Astrocyte (in vitro differentiated cells and primary cell): ENCODE measurements around the gene ARPC4. TPM values are rescaled to one million over a fixed set of nuclear protein-coding genes. Genes with fewer than 3 reads are reported as not detected.

Experiments used
- DNase-seq: peaks from one replicate; pipeline ENCODE4 v3.0.0-alpha.2; 2010; ENCODE audit warnings: low read depth
- FAIRE-seq: peaks from 2 replicates; lab custom pipeline; 2011; peaks lifted over from hg19 to GRCh38; lab: Jason Lieb, UNC
- H2AFZ ChIP-seq: 2 replicates; pipeline ENCODE4 v1.6.0; 2012; ENCODE audit warnings: low read depth, low read length, inconsistent platforms
- H3K27ac ChIP-seq: 2 replicates; pipeline ENCODE4 v1.5.1; 2011; ENCODE audit warnings: low read depth, low read length, inconsistent platforms
- H3K27me3 ChIP-seq: 2 replicates; pipeline ENCODE4 v1.6.0; 2011; ENCODE audit warnings: low read length, inconsistent platforms; ENCODE audit not compliant: insufficient read depth
- H3K36me3 ChIP-seq: 2 replicates; pipeline ENCODE4 v1.5.1; 2011; ENCODE audit warnings: low read length, inconsistent platforms; ENCODE audit not compliant: insufficient read depth
- H3K4me1 ChIP-seq: 2 replicates; pipeline ENCODE4 v1.5.1; 2011; ENCODE audit warnings: low read length, inconsistent platforms; ENCODE audit not compliant: insufficient read depth
- H3K4me2 ChIP-seq: 2 replicates; pipeline ENCODE4 v1.6.0; 2012; ENCODE audit warnings: low read length, inconsistent platforms
- H3K4me3 ChIP-seq: 2 replicates; pipeline ENCODE4 v1.5.1; 2011; ENCODE audit warnings: low read depth, mild to moderate bottlenecking, low read length, inconsistent platforms; ENCODE audit not compliant: insufficient read depth
- H3K79me2 ChIP-seq: 2 replicates; pipeline ENCODE4 v1.6.0; 2012; ENCODE audit warnings: mild to moderate bottlenecking, low read length, inconsistent platforms; ENCODE audit not compliant: insufficient read depth
- H3K9ac ChIP-seq: 2 replicates; pipeline ENCODE4 v1.6.0; 2012; ENCODE audit warnings: mild to moderate bottlenecking, low read length, inconsistent platforms
- H3K9me3 ChIP-seq: 2 replicates; pipeline ENCODE4 v1.5.1; 2012; ENCODE audit warnings: low read depth, mild to moderate bottlenecking, low read length, inconsistent platforms; ENCODE audit not compliant: insufficient read depth
- H4K20me1 ChIP-seq: 2 replicates; pipeline ENCODE4 v1.6.0; 2012; ENCODE audit warnings: low read length, inconsistent platforms; ENCODE audit not compliant: insufficient read depth
- H3K27ac Mint-ChIP-seq: one replicate; pipeline ENCODE4 v1.8.0; 2021; ENCODE audit warnings: mild to moderate bottlenecking, mixed read lengths; ENCODE audit not compliant: unreplicated experiment
- H3K27me3 Mint-ChIP-seq: one replicate; pipeline ENCODE4 v1.8.0; 2021; ENCODE audit warnings: low read depth, mixed read lengths; ENCODE audit not compliant: unreplicated experiment
- H3K36me3 Mint-ChIP-seq: one replicate; pipeline ENCODE4 v1.8.0; 2021; ENCODE audit warnings: low read depth, mixed read lengths; ENCODE audit not compliant: unreplicated experiment
- H3K4me1 Mint-ChIP-seq: one replicate; pipeline ENCODE4 v1.8.0; 2021; ENCODE audit warnings: low read depth, mixed read lengths; ENCODE audit not compliant: unreplicated experiment
- H3K4me3 Mint-ChIP-seq: one replicate; pipeline ENCODE4 v1.8.0; 2021; ENCODE audit warnings: mild to moderate bottlenecking, moderate library complexity, mixed read lengths; ENCODE audit not compliant: unreplicated experiment
- H3K9me3 Mint-ChIP-seq: one replicate; pipeline ENCODE4 v1.8.0; 2021; ENCODE audit warnings: mild to moderate bottlenecking, mixed read lengths; ENCODE audit not compliant: unreplicated experiment
- EZH2 ChIP-seq: IDR thresholded peaks from 2 replicates; pipeline ENCODE4 v1.6.1; 2012; ENCODE audit warnings: mild to moderate bottlenecking, low read length, inconsistent platforms; ENCODE audit not compliant: insufficient read depth
- total RNA-seq: library from RNA; stranded (reverse); gene quantifications from 2 replicates; pipeline ENCODE4 v1.2.1, GENCODE V29; 2021
- TF ChIP-seq, protein P1 (sequence below): IDR thresholded peaks from 2 replicates; pipeline ENCODE4 v1.5.1; 2011; ENCODE audit warnings: low read depth, mild to moderate bottlenecking, inconsistent platforms, low read length, moderate library complexity; ENCODE audit not compliant: insufficient read depth

The ARPC4 gene
- total RNA-seq, 1 donor from 2014 or later, result 205 TPM

DNA sequence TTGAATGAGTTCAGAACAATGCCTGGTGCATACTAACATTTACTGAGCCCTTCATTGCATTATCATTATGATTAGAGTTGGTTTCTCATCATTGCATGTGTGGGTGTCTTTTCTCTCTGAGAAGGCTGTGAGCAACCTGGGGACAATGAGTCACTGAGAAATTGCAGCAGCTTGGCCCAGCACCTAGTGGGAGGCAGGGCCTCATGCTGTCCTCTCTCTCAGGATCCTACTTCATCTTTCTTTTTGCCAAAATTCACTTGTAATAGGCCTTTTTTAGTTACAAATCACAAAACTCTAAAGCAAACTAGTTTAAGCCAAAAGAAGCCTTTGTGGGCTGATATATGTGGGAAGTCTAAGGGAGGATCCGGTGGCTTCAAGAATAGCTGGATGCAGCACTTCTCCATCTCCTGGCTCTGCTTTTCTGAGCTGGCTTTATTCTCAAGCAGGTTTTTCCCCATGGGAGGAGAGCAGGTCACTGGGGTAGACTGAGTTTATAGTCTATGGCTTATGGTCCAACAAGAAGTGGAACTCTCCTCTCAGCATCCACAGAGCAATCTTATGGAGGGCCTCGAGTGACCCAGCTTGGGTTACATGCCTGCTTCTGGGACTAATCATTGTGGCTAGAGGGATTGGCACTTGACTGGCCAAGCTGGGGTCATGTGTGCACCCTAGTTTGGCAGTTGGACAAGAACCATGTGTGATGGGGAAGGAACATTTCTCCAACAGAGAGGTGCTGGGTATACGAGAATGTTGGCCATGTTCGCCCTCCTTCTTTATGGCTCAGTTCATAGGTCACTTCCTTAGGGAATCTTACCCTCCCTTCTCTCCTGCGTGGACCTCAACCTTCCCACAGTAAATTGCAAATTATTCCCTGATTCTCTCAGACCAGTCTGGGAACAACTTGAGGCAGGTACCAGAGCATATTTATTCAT is 14.5 kb upstream of the ARPC4 start:
- TF ChIP-seq, protein P1, sequence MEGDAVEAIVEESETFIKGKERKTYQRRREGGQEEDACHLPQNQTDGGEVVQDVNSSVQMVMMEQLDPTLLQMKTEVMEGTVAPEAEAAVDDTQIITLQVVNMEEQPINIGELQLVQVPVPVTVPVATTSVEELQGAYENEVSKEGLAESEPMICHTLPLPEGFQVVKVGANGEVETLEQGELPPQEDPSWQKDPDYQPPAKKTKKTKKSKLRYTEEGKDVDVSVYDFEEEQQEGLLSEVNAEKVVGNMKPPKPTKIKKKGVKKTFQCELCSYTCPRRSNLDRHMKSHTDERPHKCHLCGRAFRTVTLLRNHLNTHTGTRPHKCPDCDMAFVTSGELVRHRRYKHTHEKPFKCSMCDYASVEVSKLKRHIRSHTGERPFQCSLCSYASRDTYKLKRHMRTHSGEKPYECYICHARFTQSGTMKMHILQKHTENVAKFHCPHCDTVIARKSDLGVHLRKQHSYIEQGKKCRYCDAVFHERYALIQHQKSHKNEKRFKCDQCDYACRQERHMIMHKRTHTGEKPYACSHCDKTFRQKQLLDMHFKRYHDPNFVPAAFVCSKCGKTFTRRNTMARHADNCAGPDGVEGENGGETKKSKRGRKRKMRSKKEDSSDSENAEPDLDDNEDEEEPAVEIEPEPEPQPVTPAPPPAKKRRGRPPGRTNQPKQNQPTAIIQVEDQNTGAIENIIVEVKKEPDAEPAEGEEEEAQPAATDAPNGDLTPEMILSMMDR, result no peak
- no peak for TF ChIP-seq EZH2
- no peaks in the 10 kb centered on the region for H3K27me3 Mint-ChIP-seq
- H4K20me1 ChIP-seq, result no peaks in the 10 kb centered on the region

DNA sequence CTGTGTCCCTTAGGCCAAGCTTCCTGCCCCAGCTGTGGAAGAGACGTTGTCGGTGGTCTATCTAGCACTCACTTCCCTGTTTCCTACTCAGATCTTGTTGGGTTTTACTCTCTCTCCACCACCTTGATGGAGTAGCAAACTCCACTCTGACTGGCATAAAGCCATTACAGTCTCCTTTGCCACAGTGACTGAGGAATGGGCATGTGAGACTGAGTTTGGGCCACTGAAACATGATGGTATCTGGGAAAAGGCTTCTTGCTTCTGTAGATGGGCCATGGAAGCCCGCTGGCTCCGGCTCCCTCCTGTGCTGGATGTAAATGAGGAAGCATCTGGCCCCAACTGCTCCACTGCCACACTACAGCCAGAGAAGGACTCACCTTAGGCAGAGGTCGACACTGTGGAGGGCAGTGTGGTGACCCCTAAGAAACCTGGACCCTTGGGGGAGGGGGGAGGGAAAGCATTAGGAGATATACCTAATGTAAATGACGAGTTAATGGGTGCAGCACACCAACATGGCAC is 13.7 kb upstream of the ARPC4 start:
- peaks cover 11% of the 10 kb centered on the region for H3K36me3 Mint-ChIP-seq
- no peak overlapping the region for H3K9ac ChIP-seq
- FAIRE-seq, result no peak
- H3K9me3 Mint-ChIP-seq, result peaks cover 2% of the 10 kb centered on the region
- no peaks in the 10 kb centered on the region for H4K20me1 ChIP-seq
- TF ChIP-seq, protein P1, result no peak
- no peak for TF ChIP-seq EZH2
- H3K27me3 Mint-ChIP-seq, result no peaks in the 10 kb centered on the region
- H3K4me1 Mint-ChIP-seq, result peaks cover 34% of the 10 kb centered on the region
- H3K4me3 Mint-ChIP-seq, result no peak overlapping the region
- no peak for DNase-seq
- H3K27me3 ChIP-seq, result no peaks in the 10 kb centered on the region
- H3K9me3 ChIP-seq, result no peaks in the 10 kb centered on the region
- no peak overlapping the region for H3K4me2 ChIP-seq
- H3K4me3 ChIP-seq, result no peak overlapping the region
- H2AFZ ChIP-seq, result no peak overlapping the region
- no peaks in the 10 kb centered on the region for H3K79me2 ChIP-seq
- H3K4me1 ChIP-seq, result peaks cover 13% of the 10 kb centered on the region
- no peak overlapping the region for H3K27ac Mint-ChIP-seq
- peaks cover 18% of the 10 kb centered on the region for H3K36me3 ChIP-seq
- H3K27ac ChIP-seq, result no peak overlapping the region

More for the DNA sequence above, 14.5 kb upstream of the ARPC4 start:
- H3K79me2 ChIP-seq, result no peaks in the 10 kb centered on the region
- FAIRE-seq (no peak), DNase-seq (peak; percentile 68)
- Mint-ChIP-seq H3K36me3 (peaks cover 11% of the 10 kb centered on the region), H3K4me1 (peaks cover 34% of the 10 kb centered on the region), H3K9me3 (peaks cover 2% of the 10 kb centered on the region), H3K27ac (no peak overlapping the region), H3K4me3 (no peak overlapping the region)
- H3K4me2 ChIP-seq, result peak overlapping the region; percentile 26
- peaks cover 16% of the 10 kb centered on the region for H3K36me3 ChIP-seq
- peak overlapping the region; percentile 20 for H3K27ac ChIP-seq
- no peaks in the 10 kb centered on the region for H3K9me3 ChIP-seq
- no peak overlapping the region for H2AFZ ChIP-seq
- peaks cover 13% of the 10 kb centered on the region for H3K4me1 ChIP-seq
- no peaks in the 10 kb centered on the region for H3K27me3 ChIP-seq
- H3K9ac ChIP-seq, result no peak overlapping the region
- no peak overlapping the region for H3K4me3 ChIP-seq
